Fibroblast of lung (primary cell): Measurements from ENCODE around the gene LMF1. TPM values are rescaled to one million over a fixed set of nuclear protein-coding genes. Genes with fewer than 3 reads are reported as not detected.

Experiments used
- DNase-seq, 2 donors: peaks; one replicate each; pipeline versions ENCODE4 v3.0.0 to v3.0.0-alpha.2; 2010; ENCODE audit warnings: low read depth in 2 of 2
- H2AFZ ChIP-seq: 2 replicates; pipeline ENCODE4 v1.5.1; 2012; ENCODE audit warnings: low read length, control low read depth, inconsistent platforms
- H3K27ac ChIP-seq: 2 replicates; pipeline ENCODE4 v1.5.1; 2011; ENCODE audit warnings: low read length, control low read depth; ENCODE audit not compliant: insufficient read depth
- H3K27me3 ChIP-seq: 2 replicates; pipeline ENCODE4 v1.5.1; 2011; ENCODE audit warnings: mild to moderate bottlenecking, low read length; ENCODE audit not compliant: control insufficient read depth, insufficient read depth
- H3K36me3 ChIP-seq: 2 replicates; pipeline ENCODE4 v1.5.1; 2011; ENCODE audit warnings: low read length; ENCODE audit not compliant: control insufficient read depth, insufficient read depth
- H3K4me1 ChIP-seq: 2 replicates; pipeline ENCODE4 v1.5.1; 2011; ENCODE audit warnings: low read length; ENCODE audit not compliant: control insufficient read depth, insufficient read depth; ENCODE audit errors: extremely low read depth
- H3K4me2 ChIP-seq: 2 replicates; pipeline ENCODE4 v1.5.1; 2011; ENCODE audit warnings: low read length, control low read depth; ENCODE audit not compliant: insufficient read depth; ENCODE audit errors: extremely low read depth
- H3K4me3 ChIP-seq, 4 experiments: fragments of 200-600 bp in 1 of 4; sonication (generic) in 1 of 4; replicated peaks in 1 of 4; 2 replicates each; pipeline ENCODE4 v1.5.1; 2011 to 2016; ENCODE audit warnings: low read length in 4 of 4, low read depth in 3 of 4, mild to moderate bottlenecking in 3 of 4, control low read depth in 2 of 4, inconsistent platforms in 1 of 4, mixed read lengths in 1 of 4; ENCODE audit not compliant: insufficient read depth in 1 of 4; ENCODE audit errors: control extremely low read depth in 1 of 4
- H3K79me2 ChIP-seq: 2 replicates; pipeline ENCODE4 v1.5.1; 2012; ENCODE audit warnings: mild to moderate bottlenecking, low read length, inconsistent platforms; ENCODE audit not compliant: control insufficient read depth, insufficient read depth
- H3K9ac ChIP-seq: 2 replicates; pipeline ENCODE4 v1.5.1; 2011; ENCODE audit warnings: mild to moderate bottlenecking, low read length, control low read depth; ENCODE audit not compliant: insufficient read depth
- H3K9me3 ChIP-seq: 2 replicates; pipeline ENCODE4 v1.5.1; 2012; ENCODE audit warnings: low read depth, low read length; ENCODE audit not compliant: control insufficient read depth, insufficient read depth
- H4K20me1 ChIP-seq: 2 replicates; pipeline ENCODE4 v1.5.1; 2011; ENCODE audit warnings: low read length; ENCODE audit not compliant: control insufficient read depth, insufficient read depth; ENCODE audit errors: extremely low read depth
- EZH2 ChIP-seq: IDR thresholded peaks from 2 replicates; pipeline ENCODE4 v1.5.1; 2012; ENCODE audit warnings: low read length, control low read depth, mild to moderate bottlenecking; ENCODE audit errors: missing control alignments
- polyA plus RNA-seq, 2 donors: library from polyadenylated mRNA; depleted of rRNA in 1 of 2; stranded (reverse) in 1 of 2; unstranded in 1 of 2; fragments of >200 nt; gene quantifications; 2 replicates each; pipeline ENCODE4 v1.2.1, GENCODE V29; 2011 to 2012; ENCODE audit warnings: missing spikeins in 1 of 2
- total RNA-seq: library from RNA; depleted of rRNA; stranded (reverse); fragments of >200 nt; gene quantifications from 2 replicates; pipeline ENCODE4 v1.2.1, GENCODE V29; 2014
- TF ChIP-seq, protein P1 (sequence below), 2 donors: IDR thresholded peaks in 1 of 2; conservative IDR thresholded peaks in 1 of 2; 1 replicate in 1 of 2; 2 replicates in 1 of 2; pipeline ENCODE4 v1.5.1; 2011 to 2012; ENCODE audit warnings: low read length in 2 of 2, control low read depth in 1 of 2, inconsistent platforms in 1 of 2, low read depth in 1 of 2, mild to moderate bottlenecking in 1 of 2

Gene LMF1
- total and polyA plus RNA-seq, 2 donors (not counting 1 experiment from before 2014, with no cell fraction given): 12.3 to 12.6 TPM

GRCh38 chr16:1011316-1012082, 40.7 kb upstream of the LMF1 start:
- H3K4me3 ChIP-seq: no peak overlapping the region
- H3K36me3 ChIP-seq: no peaks in the 10 kb centered on the region
- no peak overlapping the region for H2AFZ ChIP-seq
- H4K20me1 ChIP-seq: no peaks in the 10 kb centered on the region
- H3K4me1 ChIP-seq: no peaks in the 10 kb centered on the region
- no peaks in the 10 kb centered on the region for H3K79me2 ChIP-seq
- TF ChIP-seq, protein P1, sequence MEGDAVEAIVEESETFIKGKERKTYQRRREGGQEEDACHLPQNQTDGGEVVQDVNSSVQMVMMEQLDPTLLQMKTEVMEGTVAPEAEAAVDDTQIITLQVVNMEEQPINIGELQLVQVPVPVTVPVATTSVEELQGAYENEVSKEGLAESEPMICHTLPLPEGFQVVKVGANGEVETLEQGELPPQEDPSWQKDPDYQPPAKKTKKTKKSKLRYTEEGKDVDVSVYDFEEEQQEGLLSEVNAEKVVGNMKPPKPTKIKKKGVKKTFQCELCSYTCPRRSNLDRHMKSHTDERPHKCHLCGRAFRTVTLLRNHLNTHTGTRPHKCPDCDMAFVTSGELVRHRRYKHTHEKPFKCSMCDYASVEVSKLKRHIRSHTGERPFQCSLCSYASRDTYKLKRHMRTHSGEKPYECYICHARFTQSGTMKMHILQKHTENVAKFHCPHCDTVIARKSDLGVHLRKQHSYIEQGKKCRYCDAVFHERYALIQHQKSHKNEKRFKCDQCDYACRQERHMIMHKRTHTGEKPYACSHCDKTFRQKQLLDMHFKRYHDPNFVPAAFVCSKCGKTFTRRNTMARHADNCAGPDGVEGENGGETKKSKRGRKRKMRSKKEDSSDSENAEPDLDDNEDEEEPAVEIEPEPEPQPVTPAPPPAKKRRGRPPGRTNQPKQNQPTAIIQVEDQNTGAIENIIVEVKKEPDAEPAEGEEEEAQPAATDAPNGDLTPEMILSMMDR (conservative IDR thresholded peaks at IDR 0.05 in 1 of 2, IDR thresholded peaks at IDR 0.05 in 1 of 2; ENCODE audit: low read depth in 1 of 2, low read length in 2 of 2): no peak
- TF ChIP-seq EZH2: no peak
- H3K9ac ChIP-seq: no peak overlapping the region
- DNase-seq: no peak
- H3K4me2 ChIP-seq: no peak overlapping the region
- no peaks in the 10 kb centered on the region for H3K9me3 ChIP-seq
- no peaks in the 10 kb centered on the region for H3K27me3 ChIP-seq
- H3K27ac ChIP-seq: no peak overlapping the region

DNA sequence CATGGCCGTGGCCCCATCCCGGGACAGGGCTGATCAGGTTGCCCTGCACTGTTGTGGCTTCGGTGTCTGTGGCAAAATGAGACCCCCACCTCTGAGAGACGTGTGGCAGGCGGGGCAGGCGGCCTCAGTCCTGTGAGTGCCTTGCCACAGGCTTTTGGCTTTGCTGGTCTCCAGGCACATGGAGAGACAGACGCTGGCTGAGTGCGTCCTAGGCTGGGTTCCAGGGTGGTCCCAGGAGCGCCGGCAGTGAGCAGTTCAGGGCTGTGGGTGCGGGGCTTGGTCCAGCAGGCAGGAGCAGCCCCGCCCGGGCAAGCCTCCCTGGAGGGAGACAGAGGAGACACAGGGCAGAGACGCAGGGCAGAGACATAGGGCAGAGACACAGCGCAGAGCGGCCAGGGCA, 40.0 kb upstream of the LMF1 start:
- Histone ChIP-seq H3K4me2 (no peak overlapping the region), H3K4me1 (no peaks in the 10 kb centered on the region), H3K9ac (no peak overlapping the region), H3K9me3 (no peaks in the 10 kb centered on the region), H3K36me3 (no peaks in the 10 kb centered on the region), H4K20me1 (no peaks in the 10 kb centered on the region), H2AFZ (no peak overlapping the region), H3K27me3 (no peaks in the 10 kb centered on the region), H3K4me3 (no peak overlapping the region), H3K79me2 (no peaks in the 10 kb centered on the region), H3K27ac (no peak overlapping the region)
- TF ChIP-seq EZH2: no peak
- TF ChIP-seq, protein P1 (conservative IDR thresholded peaks at IDR 0.05 in 1 of 2, IDR thresholded peaks at IDR 0.05 in 1 of 2; ENCODE audit: low read depth in 1 of 2, low read length in 2 of 2): no peak
- DNase-seq: no peak

DNA sequence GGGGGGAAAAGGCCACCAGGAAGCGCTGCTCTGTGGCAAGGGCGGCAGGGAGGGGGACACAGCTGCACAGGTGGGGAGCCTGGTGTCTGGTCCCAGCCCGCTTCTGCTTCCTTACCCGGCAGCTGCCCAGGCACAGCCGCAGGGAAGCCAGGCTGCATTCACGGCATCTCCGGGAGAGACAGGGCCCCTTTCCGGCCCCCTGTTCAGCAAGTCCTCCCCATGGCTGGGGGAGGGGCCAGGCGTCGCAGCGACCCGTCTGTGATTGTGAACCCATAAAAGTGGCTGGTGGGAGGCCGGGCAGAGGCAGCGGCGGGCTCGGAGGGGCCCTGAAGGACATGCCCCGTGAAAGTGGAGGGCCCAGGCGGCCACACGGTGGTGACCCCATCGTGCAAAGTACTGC, 39.5 kb upstream of the LMF1 start:
- Histone ChIP-seq H3K4me1 (no peaks in the 10 kb centered on the region), H3K79me2 (no peaks in the 10 kb centered on the region), H3K4me2 (no peak overlapping the region), H3K4me3 (no peak overlapping the region), H3K36me3 (no peaks in the 10 kb centered on the region), H2AFZ (no peak overlapping the region), H3K9ac (no peak overlapping the region), H3K9me3 (no peaks in the 10 kb centered on the region), H3K27me3 (no peaks in the 10 kb centered on the region), H4K20me1 (no peaks in the 10 kb centered on the region), H3K27ac (no peak overlapping the region)
- TF ChIP-seq EZH2: no peak
- TF ChIP-seq, protein P1 (conservative IDR thresholded peaks at IDR 0.05 in 1 of 2, IDR thresholded peaks at IDR 0.05 in 1 of 2; ENCODE audit: low read depth in 1 of 2, low read length in 2 of 2): no peak
- no peak for DNase-seq
